Gastroesophageal sphincter (tissue), 4 donors: ENCODE results near the gene DGKI. TPM values are rescaled to one million over a fixed set of nuclear protein-coding genes. Genes with fewer than 3 reads are reported as not detected.

Experiments
- ATAC-seq: fragments of 150-250 bp; one replicate; pipeline ENCODE4 v1.9.1; 2016; ENCODE audit warnings: mild to moderate bottlenecking, moderate library complexity
- H3K27ac ChIP-seq, 4 donors: fragments of 200-600 bp; sonication (generic) in 3 of 4; 1 replicate in 3 of 4; 2 replicates in 1 of 4; pipeline ENCODE4 v1.5.1; 2016 to 2019
- H3K27me3 ChIP-seq: fragments of 200-600 bp; sonication (generic); one replicate; pipeline ENCODE4 v1.5.1; 2019
- H3K36me3 ChIP-seq, 2 donors: fragments of 200-600 bp; sonication (generic); one replicate each; pipeline ENCODE4 v1.5.1; 2019; ENCODE audit warnings: control low read depth in 1 of 2
- H3K4me1 ChIP-seq, 3 donors: fragments of 200-600 bp; sonication (generic); 1 replicate in 2 of 3; 2 replicates in 1 of 3; pipeline ENCODE4 v1.5.1; 2016 to 2019; ENCODE audit warnings: control low read depth in 2 of 3
- H3K4me3 ChIP-seq, 2 donors: fragments of 200-600 bp; sonication (generic); one replicate each; pipeline ENCODE4 v1.5.1; 2019; ENCODE audit warnings: mild to moderate bottlenecking in 1 of 2, moderate library complexity in 1 of 2
- H3K9me3 ChIP-seq, 3 donors: fragments of 200-600 bp; sonication (generic); one replicate each; pipeline ENCODE4 v1.5.1; 2017 to 2019; ENCODE audit warnings: control low read depth in 2 of 3
- CTCF ChIP-seq, 4 experiments: fragments of 200-600 bp in 2 of 4; fragments of 450-650 bp in 2 of 4; sonication (generic) in 1 of 4; IDR thresholded peaks; one replicate each; pipeline ENCODE4 v1.5.1; 2017 to 2019; ENCODE audit warnings: antibody characterized with exemption in 4 of 4, mild to moderate bottlenecking in 2 of 4, moderate library complexity in 2 of 4
- EP300 ChIP-seq: sonication (generic); formaldehyde crosslinking; IDR thresholded peaks from one replicate; pipeline ENCODE4 v1.6.1; 2017; ENCODE audit warnings: antibody characterized with exemption, mild to moderate bottlenecking
- POLR2A ChIP-seq, 2 donors: fragments of 450-650 bp; IDR thresholded peaks; one replicate each; pipeline ENCODE4 v1.6.1; 2017; ENCODE audit warnings: antibody characterized with exemption in 2 of 2, mild to moderate bottlenecking in 2 of 2, moderate library complexity in 1 of 2
- POLR2AphosphoS5 ChIP-seq: sonication (generic); formaldehyde crosslinking; IDR thresholded peaks from one replicate; pipeline ENCODE4 v1.6.1; 2017; ENCODE audit warnings: antibody characterized with exemption
- WGBS, 2 donors: methylation state at CpG; one replicate each; pipeline ENCODE4 v1.1.5; 2018; ENCODE audit warnings: low coverage in 1 of 2; 5-methylcytosine and 5-hydroxymethylcytosine counted together
- total RNA-seq, 4 donors: library from RNA; depleted of rRNA; stranded (reverse); fragments of >200 nt; gene quantifications; one replicate each; pipeline ENCODE4 v1.1.0, GENCODE V29; 2016

DGKI gene
- total RNA-seq, 4 donors from 2014 or later = 0.27 to 4.8 (median 3.2) TPM

- H3K4me1 ChIP-seq = no peaks in the 10 kb centered on the region
- no peak overlapping the region for H3K4me3 ChIP-seq
- TF ChIP-seq CTCF (IDR thresholded peaks at IDR 0.05) = no peak
- TF ChIP-seq POLR2A (IDR thresholded peaks at IDR 0.05) = no peak
- TF ChIP-seq POLR2AphosphoS5 = no peak
- TF ChIP-seq EP300 = no peak
- no peaks in the 10 kb centered on the region for H3K9me3 ChIP-seq
- ATAC-seq = no peak
- H3K36me3 ChIP-seq = no peaks in the 10 kb centered on the region
- no peaks in the 10 kb centered on the region for H3K27me3 ChIP-seq
- WGBS, 2 donors = 46 to 67% methylated on average over 1 of the region's 1 CpG
- H3K27ac ChIP-seq = no peak overlapping the region
Measured at GRCh38 chr7:137386966-137387365, 459.8 kb downstream of the DGKI start.

GRCh38 chr7:137381045-137381444 lies 465.7 kb downstream of the DGKI start:
- no peak overlapping the region for H3K4me3 ChIP-seq

GRCh38 chr7:137373507-137373906 lies 473.3 kb downstream of the DGKI start:
- 50 to 82% methylated on average over 1 to 2 of the region's 2 CpGs for WGBS, 2 donors
- Histone ChIP-seq H3K9me3 (peaks cover 0 to 10% (median 0%) of the 10 kb centered on the region in 3 donors), H3K4me1 (peaks cover 0 to 6% (median 3%) of the 10 kb centered on the region in 3 donors), H3K27me3 (no peaks in the 10 kb centered on the region), H3K4me3 (no peak overlapping the region), H3K36me3 (no peaks in the 10 kb centered on the region), H3K27ac (no peak overlapping the region)
- no peak for TF ChIP-seq EP300
- no peak for TF ChIP-seq POLR2A (IDR thresholded peaks at IDR 0.05)
- TF ChIP-seq CTCF (IDR thresholded peaks at IDR 0.05) = no peak
- ATAC-seq = no peak

More at GRCh38 chr7:137381045-137381444, 465.7 kb downstream of the DGKI start:
- WGBS, 2 donors = 22 to 33% methylated on average over 1 of the region's 1 CpG
- Histone ChIP-seq H3K4me1 (no peaks in the 10 kb centered on the region), H3K27ac (no peak overlapping the region), H3K9me3 (peaks cover 0 to 13% (median 0%) of the 10 kb centered on the region in 3 donors), H3K36me3 (no peaks in the 10 kb centered on the region), H3K27me3 (no peaks in the 10 kb centered on the region)
- no peak for ATAC-seq
- TF ChIP-seq EP300 (no peak), CTCF (IDR thresholded peaks at IDR 0.05) (no peak), POLR2AphosphoS5 (no peak), POLR2A (IDR thresholded peaks at IDR 0.05) (no peak)

- no peak overlapping the region for H3K27ac ChIP-seq
Measured at GRCh38 chr7:137371616-137372015, 475.2 kb downstream of the DGKI start.

More at GRCh38 chr7:137371616-137372015, 475.2 kb downstream of the DGKI start:
- 25 to 46% methylated on average over 2 of the region's 2 CpGs for WGBS, 2 donors
- peaks cover 0 to 6% (median 3%) of the 10 kb centered on the region in 3 donors for H3K4me1 ChIP-seq
- no peaks in the 10 kb centered on the region for H3K36me3 ChIP-seq
- no peak for TF ChIP-seq CTCF (IDR thresholded peaks at IDR 0.05)
- no peak for TF ChIP-seq POLR2A (IDR thresholded peaks at IDR 0.05)
- H3K4me3 ChIP-seq = no peak overlapping the region
- no peaks in the 10 kb centered on the region for H3K27me3 ChIP-seq
- H3K9me3 ChIP-seq = no peaks in the 10 kb centered on the region
- no peak for ATAC-seq
